Gastrocnemius medialis (tissue), 4 donors: ENCODE results near the gene IQGAP2. TPM values are rescaled to one million over a fixed set of nuclear protein-coding genes. Genes with fewer than 3 reads are reported as not detected.

Experiments used
- ATAC-seq, 2 donors: fragments of 150-250 bp; one replicate each; pipeline ENCODE4 v1.9.1; 2016
- DNase-seq, 2 donors: peaks; one replicate each; pipeline ENCODE4 v3.0.0-alpha.2; 2019
- H3K27ac ChIP-seq, 4 donors: fragments of 200-600 bp; sonication (generic); 1 replicate in 1 of 4; 2 replicates in 3 of 4; pipeline ENCODE4 v1.5.1; 2016 to 2018; ENCODE audit warnings: mild to moderate bottlenecking in 2 of 4, moderate library complexity in 1 of 4
- H3K27me3 ChIP-seq, 3 donors: fragments of 200-600 bp; sonication (generic) in 2 of 3; 1 replicate in 1 of 3; 2 replicates in 2 of 3; pipeline versions ENCODE4 v1.5.1 to v1.6.0; 2016 to 2019; ENCODE audit warnings: mild to moderate bottlenecking in 1 of 3, moderate library complexity in 1 of 3
- H3K36me3 ChIP-seq, 2 donors: fragments of 200-600 bp; sonication (generic) in 1 of 2; one replicate each; pipeline ENCODE4 v1.5.1; 2017 to 2018
- H3K4me1 ChIP-seq, 2 donors: fragments of 200-600 bp; sonication (generic) in 1 of 2; one replicate each; pipeline ENCODE4 v1.5.1; 2016 to 2017; ENCODE audit warnings: mild to moderate bottlenecking in 2 of 2
- H3K4me3 ChIP-seq, 4 donors: fragments of 200-600 bp; sonication (generic) in 3 of 4; 1 replicate in 1 of 4; 2 replicates in 3 of 4; pipeline ENCODE4 v1.5.1; 2016 to 2019; ENCODE audit warnings: mild to moderate bottlenecking in 2 of 4
- H3K9me3 ChIP-seq, 3 donors: fragments of 200-600 bp; sonication (generic) in 2 of 3; 1 replicate in 1 of 3; 2 replicates in 2 of 3; pipeline ENCODE4 v1.5.1; 2016 to 2019
- POLR2A ChIP-seq, 2 donors: fragments of 450-650 bp; IDR thresholded peaks; one replicate each; pipeline ENCODE4 v1.6.1; 2017; ENCODE audit warnings: antibody characterized with exemption in 2 of 2, mild to moderate bottlenecking in 2 of 2, moderate library complexity in 2 of 2
- in situ Hi-C, 4 donors: fragments of 200-750 bp; cut with MboI; loops; one replicate each; pipeline versions ENCODE4 v1.15.0 to v1.8.0; 2017; ENCODE audit warnings: low sequenced_read_pairs in 4 of 4
- intact Hi-C: fragments of 100-400 bp; cut with DNase I; formaldehyde crosslinking; loops from one replicate; pipeline ENCODE4 v1.15.1; 2023; ENCODE audit warnings: low total_unique reads
- total RNA-seq, 4 donors: library from RNA; depleted of rRNA; stranded (reverse); fragments of >200 nt; gene quantifications; one replicate each; pipeline versions ENCODE4 v1.1.0 to v1.2.3, GENCODE V29; 2016
- TF ChIP-seq, protein P1 (sequence below), 5 experiments: fragments of 450-650 bp in 3 of 5; fragments of 200-600 bp in 2 of 5; sonication (generic) in 2 of 5; IDR thresholded peaks in 4 of 5; conservative IDR thresholded peaks in 1 of 5; 1 replicate in 4 of 5; 2 replicates in 1 of 5; pipeline ENCODE4 v1.5.1; 2016 to 2019; ENCODE audit warnings: antibody characterized with exemption in 5 of 5, mild to moderate bottlenecking in 3 of 5, moderate library complexity in 3 of 5

The IQGAP2 gene
- total RNA-seq, 4 donors from 2014 or later: 1.5 to 6.8 (median 2.5) TPM

DNA sequence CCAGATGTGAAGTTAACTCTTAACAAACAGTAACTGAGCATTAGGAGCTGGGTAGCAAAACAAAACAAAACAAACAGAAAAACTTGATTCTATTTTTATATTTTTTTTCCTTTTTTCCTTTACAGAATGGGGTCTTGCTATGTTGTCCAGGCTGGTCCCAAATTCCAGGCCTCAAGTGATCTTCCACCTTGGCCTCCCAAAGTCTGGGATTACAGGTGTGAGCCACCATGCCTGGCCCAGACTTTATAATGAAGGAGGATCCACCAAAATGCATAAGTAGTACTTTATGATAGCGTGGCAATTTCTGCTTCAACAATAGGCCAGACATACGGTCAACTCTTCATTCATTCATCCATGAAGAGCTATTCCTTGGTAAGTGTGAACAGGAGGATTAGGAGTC is 5.9 kb upstream of the IQGAP2 start:
- H3K27ac ChIP-seq: no peak overlapping the region
- no peak for DNase-seq
- H3K36me3 ChIP-seq: no peaks in the 10 kb centered on the region
- peaks cover 4 to 13% (median 6%) of the 10 kb centered on the region in 3 donors for H3K27me3 ChIP-seq
- in situ Hi-C loops: no loop called here
- peaks cover 0 to 6% of the 10 kb centered on the region in 2 donors for H3K4me1 ChIP-seq
- intact Hi-C loops: no loop called here
- H3K9me3 ChIP-seq: no peaks in the 10 kb centered on the region
- no peak for ATAC-seq
- H3K4me3 ChIP-seq: no peak overlapping the region
- TF ChIP-seq POLR2A (IDR thresholded peaks at IDR 0.05): no peak

DNA sequence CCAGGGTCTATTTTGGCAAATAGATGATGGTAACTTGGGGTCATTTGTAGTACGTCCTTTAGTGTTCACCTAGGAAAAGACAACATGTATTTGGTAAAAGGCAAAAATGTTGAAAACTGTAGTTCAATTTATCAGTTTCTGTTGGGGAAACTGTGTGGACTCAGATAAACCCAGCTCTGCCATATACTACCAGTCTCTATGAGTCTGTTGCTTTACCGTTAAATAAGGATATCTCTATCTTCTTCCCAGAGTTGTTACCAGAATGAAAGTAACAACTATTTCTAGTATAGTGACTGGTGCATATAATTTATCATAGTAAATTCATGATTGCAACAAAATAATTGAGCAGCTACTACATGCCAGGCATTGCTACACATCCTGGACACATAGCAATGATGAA is 3.8 kb upstream of the IQGAP2 start:
- TF ChIP-seq, protein P1, sequence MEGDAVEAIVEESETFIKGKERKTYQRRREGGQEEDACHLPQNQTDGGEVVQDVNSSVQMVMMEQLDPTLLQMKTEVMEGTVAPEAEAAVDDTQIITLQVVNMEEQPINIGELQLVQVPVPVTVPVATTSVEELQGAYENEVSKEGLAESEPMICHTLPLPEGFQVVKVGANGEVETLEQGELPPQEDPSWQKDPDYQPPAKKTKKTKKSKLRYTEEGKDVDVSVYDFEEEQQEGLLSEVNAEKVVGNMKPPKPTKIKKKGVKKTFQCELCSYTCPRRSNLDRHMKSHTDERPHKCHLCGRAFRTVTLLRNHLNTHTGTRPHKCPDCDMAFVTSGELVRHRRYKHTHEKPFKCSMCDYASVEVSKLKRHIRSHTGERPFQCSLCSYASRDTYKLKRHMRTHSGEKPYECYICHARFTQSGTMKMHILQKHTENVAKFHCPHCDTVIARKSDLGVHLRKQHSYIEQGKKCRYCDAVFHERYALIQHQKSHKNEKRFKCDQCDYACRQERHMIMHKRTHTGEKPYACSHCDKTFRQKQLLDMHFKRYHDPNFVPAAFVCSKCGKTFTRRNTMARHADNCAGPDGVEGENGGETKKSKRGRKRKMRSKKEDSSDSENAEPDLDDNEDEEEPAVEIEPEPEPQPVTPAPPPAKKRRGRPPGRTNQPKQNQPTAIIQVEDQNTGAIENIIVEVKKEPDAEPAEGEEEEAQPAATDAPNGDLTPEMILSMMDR (IDR thresholded peaks at IDR 0.05 in 4 of 5, conservative IDR thresholded peaks at IDR 0.05 in 1 of 5): no peak
- TF ChIP-seq POLR2A (IDR thresholded peaks at IDR 0.05): no peak
- Histone ChIP-seq H3K4me3 (no peak overlapping the region), H3K4me1 (peaks cover 0 to 8% of the 10 kb centered on the region in 2 donors), H3K27me3 (peaks cover 17 to 20% (median 18%) of the 10 kb centered on the region in 3 donors), H3K27ac (no peak overlapping the region), H3K36me3 (no peaks in the 10 kb centered on the region), H3K9me3 (no peaks in the 10 kb centered on the region)
- in situ Hi-C loops (no loop called here), intact Hi-C loops (no loop called here)
- ATAC-seq (no peak), DNase-seq (no peak)

DNA sequence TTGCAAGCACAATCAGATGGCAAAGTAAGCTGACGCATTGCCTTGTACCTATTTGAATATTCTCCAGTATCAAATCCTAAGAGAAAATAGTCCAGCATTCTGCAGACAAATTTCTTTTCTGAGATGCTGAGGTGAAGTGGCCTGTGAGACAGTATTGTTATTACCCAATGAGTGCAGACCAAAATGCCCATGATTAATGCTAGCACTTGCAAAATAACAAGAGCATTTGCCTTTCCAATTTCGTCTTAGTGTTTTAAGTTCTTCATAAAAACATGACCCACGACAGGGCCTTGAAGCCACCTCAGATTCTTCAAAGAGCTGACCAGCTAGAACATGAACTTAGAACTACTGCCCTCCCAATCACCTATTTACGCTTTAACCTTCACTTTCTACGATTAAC is 2.6 kb upstream of the IQGAP2 start:
- Histone ChIP-seq H3K4me3 (no peak overlapping the region), H3K4me1 (peaks cover 0 to 8% of the 10 kb centered on the region in 2 donors), H3K27me3 (peaks cover 19 to 20% (median 20%) of the 10 kb centered on the region in 3 donors), H3K9me3 (no peaks in the 10 kb centered on the region), H3K27ac (no peak overlapping the region), H3K36me3 (no peaks in the 10 kb centered on the region)
- in situ Hi-C loops: no loop called here
- TF ChIP-seq POLR2A (IDR thresholded peaks at IDR 0.05): no peak
- ATAC-seq: no peak
- intact Hi-C loops: loop anchor here (5.0 kb wide), 1 partner anchor 182 kb away; no protein-coding TSS in a partner anchor
- no peak for DNase-seq

DNA sequence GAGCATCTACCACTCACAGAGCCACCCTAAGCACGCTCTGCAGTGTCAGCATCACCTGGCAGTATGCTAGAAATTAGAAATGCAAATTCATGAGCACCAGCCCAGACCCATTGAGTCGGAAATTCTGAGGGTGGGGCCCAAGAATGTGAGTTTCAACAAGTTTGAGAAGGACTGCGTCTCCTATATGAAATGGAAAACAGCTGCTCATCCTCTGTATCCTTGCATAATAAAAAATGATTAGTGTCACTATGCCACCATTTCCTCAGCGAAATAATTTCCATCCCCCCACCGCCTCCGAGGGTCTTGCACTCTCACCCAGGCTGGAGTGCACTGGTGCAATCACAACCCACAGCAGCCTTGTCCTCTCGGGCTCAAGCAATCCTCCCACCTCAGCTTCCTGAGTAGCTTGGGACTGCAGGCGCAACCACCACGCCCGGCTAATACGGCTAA is 1.3 kb upstream of the IQGAP2 start:
- H3K27ac ChIP-seq: peak overlapping the region in 1 of 4 donors; percentile 18
- peak overlapping the region; percentile 43 to 63 (median 56) for H3K4me3 ChIP-seq
- H3K36me3 ChIP-seq: no peaks in the 10 kb centered on the region
- DNase-seq: no peak
- peaks cover 20 to 25% (median 20%) of the 10 kb centered on the region in 3 donors for H3K27me3 ChIP-seq
- peaks cover 0 to 8% of the 10 kb centered on the region in 2 donors for H3K4me1 ChIP-seq
- intact Hi-C loops: loop anchor here (5.0 kb wide), 1 partner anchor 180 kb away; no protein-coding TSS in a partner anchor
- no peak for ATAC-seq
- TF ChIP-seq, protein P1 (IDR thresholded peaks at IDR 0.05 in 4 of 5, conservative IDR thresholded peaks at IDR 0.05 in 1 of 5): no peak
- no peak for TF ChIP-seq POLR2A (IDR thresholded peaks at IDR 0.05)
- in situ Hi-C loops: no loop called here
- H3K9me3 ChIP-seq: no peaks in the 10 kb centered on the region

DNA sequence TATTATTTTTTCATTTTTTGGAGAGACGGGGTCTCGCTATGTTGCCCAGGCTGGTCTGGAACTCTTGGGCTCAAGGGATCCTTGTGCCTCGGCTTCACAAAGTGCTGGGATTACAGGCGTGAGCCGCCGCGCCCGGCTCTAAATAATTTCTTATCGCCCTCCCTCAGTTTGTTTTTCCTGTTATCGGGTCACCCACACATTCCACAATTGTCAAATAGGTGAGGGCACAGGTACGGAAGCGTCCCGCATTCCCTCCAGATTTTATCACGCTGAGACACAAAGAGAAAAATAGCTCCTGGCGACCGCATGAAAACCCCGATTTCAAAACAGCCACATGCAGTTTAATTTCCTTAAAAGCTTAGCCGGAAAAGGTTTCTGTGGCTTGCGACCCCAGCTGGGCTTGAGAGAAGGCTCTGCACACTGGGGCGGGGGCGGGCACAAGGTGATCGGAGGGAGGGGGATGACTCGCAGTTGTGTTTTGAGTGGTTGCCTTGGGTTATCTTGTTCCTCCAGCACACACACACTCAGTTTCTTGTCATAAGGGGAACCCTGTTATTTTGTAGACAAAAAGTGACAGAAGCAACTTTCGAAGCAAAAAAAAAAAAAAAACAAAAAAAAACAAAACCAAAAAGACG is 717 bp upstream of the IQGAP2 start:
- ATAC-seq: no peak
- peak overlapping the region; percentile 43 to 63 (median 56) for H3K4me3 ChIP-seq
- H3K4me1 ChIP-seq: peaks cover 0 to 8% of the 10 kb centered on the region in 2 donors
- H3K27me3 ChIP-seq: peaks cover 20 to 25% (median 20%) of the 10 kb centered on the region in 3 donors
- no peaks in the 10 kb centered on the region for H3K36me3 ChIP-seq
- no peak for TF ChIP-seq POLR2A (IDR thresholded peaks at IDR 0.05)
- TF ChIP-seq, protein P1 (IDR thresholded peaks at IDR 0.05 in 4 of 5, conservative IDR thresholded peaks at IDR 0.05 in 1 of 5): no peak
- peak; percentile 14 to 18 for DNase-seq
- no peaks in the 10 kb centered on the region for H3K9me3 ChIP-seq
- intact Hi-C loops (loop anchor here (5.0 kb wide), 1 partner anchor 180 kb away; no protein-coding TSS in a partner anchor), in situ Hi-C loops (no loop called here)
- peak overlapping the region in 1 of 4 donors; percentile 18 for H3K27ac ChIP-seq
